Activated CD8-positive, alpha-beta memory T cell treated with anti-CD3 and anti-CD28 coated beads for 4 hours (primary cell): ENCODE measurements around the gene TTLL8.
"Not testable (repeated sequence)": the region's sequence is repeated elsewhere in the genome, so short reads cannot be mapped to it uniquely, and the experiment has no call there.

ENCODE experiments used
- DNase-seq, 2 donors: peaks; one replicate each; pipeline ENCODE4 v3.0.0-alpha.2; 2020; ENCODE audit warnings: low read depth in 2 of 2

TTLL8 gene

GRCh38 chr22:50001388-50002231 is 56.5 kb downstream of the TTLL8 start:
- DNase-seq = no peak

- no peak for DNase-seq
These were observed 57.3 kb downstream of the TTLL8 start for GRCh38 chr22:50000587-50001387.

GRCh38 chr22:49999946-50000586 is 58.0 kb downstream of the TTLL8 start:
- DNase-seq = no peak

- no peak for DNase-seq
These were observed 58.8 kb downstream of the TTLL8 start for GRCh38 chr22:49999063-49999945.

GRCh38 chr22:49998718-49999062 is 59.4 kb downstream of the TTLL8 start:
- no peak for DNase-seq

GRCh38 chr22:49997932-49998717 is 60.0 kb downstream of the TTLL8 start:
- no peak for DNase-seq

GRCh38 chr22:49997251-49997599 is 60.9 kb downstream of the TTLL8 start:
- DNase-seq = no peak

GRCh38 chr22:49996518-49997250 is 61.4 kb downstream of the TTLL8 start:
- DNase-seq = no peak

- no peak for DNase-seq
These were observed 62.0 kb downstream of the TTLL8 start for GRCh38 chr22:49996119-49996517.

GRCh38 chr22:49995361-49996118 is 62.6 kb downstream of the TTLL8 start:
- no peak for DNase-seq

GRCh38 chr22:49995041-49995360 is 63.1 kb downstream of the TTLL8 start:
- DNase-seq = no peak

- DNase-seq = no peak
These were observed 63.6 kb downstream of the TTLL8 start for GRCh38 chr22:49994361-49995040.

- no peak for DNase-seq
These were observed 64.3 kb downstream of the TTLL8 start for GRCh38 chr22:49993649-49994360.

- DNase-seq = peak; percentile 48 to 56
These were observed 65.0 kb downstream of the TTLL8 start for GRCh38 chr22:49992921-49993648.

- DNase-seq = no peak
These were observed 66.1 kb downstream of the TTLL8 start for GRCh38 chr22:49991907-49992533.

GRCh38 chr22:49991167-49991566 is 66.9 kb downstream of the TTLL8 start:
- no peak for DNase-seq

GRCh38 chr22:49989826-49990225 is 68.3 kb downstream of the TTLL8 start:
- DNase-seq = not testable (repeated sequence)
